ENCODE results near the gene TROAP. TPM values are rescaled to one million over a fixed set of nuclear protein-coding genes. Genes with fewer than 3 reads are reported as not detected.

Gene TROAP
- total and polyA plus RNA-seq, 2 donors (not counting 1 experiment from before 2014, with no cell fraction given) = 0.88 to 1.0 TPM

DNA sequence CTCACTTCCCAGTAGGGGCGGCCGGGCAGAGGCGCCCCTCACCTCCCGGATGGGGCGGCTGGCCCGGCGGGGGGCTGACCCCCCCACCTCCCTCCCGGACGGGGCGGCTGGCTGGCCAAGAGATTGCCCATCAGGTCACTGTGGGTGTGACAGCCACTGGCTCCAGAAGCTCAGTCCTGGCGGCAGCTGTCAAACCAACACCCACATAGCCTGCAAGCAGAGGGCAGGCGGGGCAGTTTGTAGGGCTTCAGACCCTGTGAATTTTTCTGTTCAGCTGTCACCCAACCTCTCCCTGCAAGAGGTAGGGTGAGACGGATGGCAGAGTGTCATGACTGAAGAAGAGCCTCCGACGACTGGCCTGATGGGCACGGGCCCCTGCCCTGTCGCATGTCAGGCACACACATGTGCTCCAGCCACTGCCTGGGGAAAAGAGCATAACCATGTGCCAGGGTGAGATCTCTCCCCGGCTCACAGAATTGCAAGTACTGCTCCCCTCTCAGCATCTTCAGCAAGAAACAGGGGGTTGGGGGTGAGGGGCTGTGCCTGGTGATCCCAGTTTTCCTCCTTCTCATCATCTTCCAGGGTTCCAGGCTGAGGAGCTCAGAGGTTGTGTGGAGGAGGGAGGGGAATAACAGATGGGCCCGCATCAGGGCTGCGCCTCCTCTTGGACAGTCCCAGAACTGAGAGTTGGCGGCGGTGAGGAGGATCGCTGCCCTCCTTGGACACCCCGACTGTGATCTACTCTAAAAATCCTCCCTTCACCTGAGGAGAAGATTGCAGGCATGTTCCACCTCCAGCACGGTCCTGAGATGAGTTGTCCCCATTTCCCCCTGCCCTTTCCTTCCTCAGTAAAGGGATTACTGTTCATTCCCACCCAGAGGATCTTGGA is 39.3 kb upstream of the TROAP start:
- ChIA-PET CTCF (interaction anchor here (0.6 to 13.4 kb wide), 6 partner anchors 35 to 228 kb away, joined by 3 to 139 read pairs (median 6); partner anchors contain the start of gene DNAJC22), POLR2A (no interaction called here)
- no peaks in the 10 kb centered on the region for H3K4me1 Mint-ChIP-seq

More for the DNA sequence above, 39.3 kb upstream of the TROAP start:
- no peaks in the 10 kb centered on the region for H4K20me1 ChIP-seq (ENCODE audit: control insufficient read depth, insufficient read depth, low read length, poor library complexity, severe bottlenecking)
- WGBS (ENCODE audit: insufficient coverage) = 92% methylated on average over 19 of the region's 25 CpGs
- Mint-ChIP-seq H3K9me3 (ENCODE audit: insufficient read depth) (no peaks in the 10 kb centered on the region), H3K4me3 (no peak overlapping the region), H3K27me3 (peaks cover 25% of the 10 kb centered on the region), H3K27ac (no peak overlapping the region)
- no peak for ATAC-seq (ENCODE audit: low read depth)
- H3K9ac ChIP-seq (ENCODE audit: low read length) = no peak overlapping the region
- H3K27me3 ChIP-seq (replicated peaks in 1 of 4; ENCODE audit: control extremely low read depth in 1 of 4, control insufficient read depth in 3 of 4, insufficient read depth in 4 of 4, low read length in 3 of 4) = peaks cover 0 to 25% (median 5%) of the 10 kb centered on the region in 4 experiments
- intact Hi-C loops (cut with micrococcal nuclease) = no loop called here
- H3K4me1 ChIP-seq (ENCODE audit: control insufficient read depth in 2 of 2, insufficient read depth in 2 of 2, low read length in 2 of 2) = no peaks in the 10 kb centered on the region
- no peaks in the 10 kb centered on the region for H3K36me3 ChIP-seq (replicated peaks in 1 of 2; ENCODE audit: control extremely low read depth in 1 of 2, control insufficient read depth in 1 of 2, extremely low read depth in 1 of 2, insufficient read depth in 2 of 2, low read length in 1 of 2)
- no peak overlapping the region for H3K4me3 ChIP-seq (ENCODE audit: control extremely low read depth in 1 of 5, extremely low read depth in 1 of 5, insufficient read depth in 1 of 5, low read depth in 2 of 5, low read length in 4 of 5)
- no peak overlapping the region for H3K4me2 ChIP-seq (replicated peaks; ENCODE audit: low read depth, low read length, poor library complexity, severe bottlenecking)
- H3K9me3 ChIP-seq (ENCODE audit: control extremely low read depth in 1 of 3, control insufficient read depth in 2 of 3, insufficient read depth in 1 of 3, low read length in 2 of 3) = no peaks in the 10 kb centered on the region
- no peak for DNase-seq
- H3K79me2 ChIP-seq (ENCODE audit: control insufficient read depth, insufficient read depth, low read length) = no peaks in the 10 kb centered on the region
- no peak overlapping the region for H3K27ac ChIP-seq (ENCODE audit: low read length in 2 of 2)
- TF ChIP-seq, protein P1, sequence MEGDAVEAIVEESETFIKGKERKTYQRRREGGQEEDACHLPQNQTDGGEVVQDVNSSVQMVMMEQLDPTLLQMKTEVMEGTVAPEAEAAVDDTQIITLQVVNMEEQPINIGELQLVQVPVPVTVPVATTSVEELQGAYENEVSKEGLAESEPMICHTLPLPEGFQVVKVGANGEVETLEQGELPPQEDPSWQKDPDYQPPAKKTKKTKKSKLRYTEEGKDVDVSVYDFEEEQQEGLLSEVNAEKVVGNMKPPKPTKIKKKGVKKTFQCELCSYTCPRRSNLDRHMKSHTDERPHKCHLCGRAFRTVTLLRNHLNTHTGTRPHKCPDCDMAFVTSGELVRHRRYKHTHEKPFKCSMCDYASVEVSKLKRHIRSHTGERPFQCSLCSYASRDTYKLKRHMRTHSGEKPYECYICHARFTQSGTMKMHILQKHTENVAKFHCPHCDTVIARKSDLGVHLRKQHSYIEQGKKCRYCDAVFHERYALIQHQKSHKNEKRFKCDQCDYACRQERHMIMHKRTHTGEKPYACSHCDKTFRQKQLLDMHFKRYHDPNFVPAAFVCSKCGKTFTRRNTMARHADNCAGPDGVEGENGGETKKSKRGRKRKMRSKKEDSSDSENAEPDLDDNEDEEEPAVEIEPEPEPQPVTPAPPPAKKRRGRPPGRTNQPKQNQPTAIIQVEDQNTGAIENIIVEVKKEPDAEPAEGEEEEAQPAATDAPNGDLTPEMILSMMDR (IDR thresholded peaks at IDR 0.05) = no peak
- no peak for TF ChIP-seq EZH2 (IDR thresholded peaks at IDR 0.05; ENCODE audit: borderline replicate concordance, insufficient read depth, low read depth, low read length, poor library complexity, severe bottlenecking)
- H2AFZ ChIP-seq (ENCODE audit: insufficient read depth, low read depth, low read length, poor library complexity, severe bottlenecking) = no peak overlapping the region
